ENCODE measurements around the gene IBA57. TPM values are rescaled to one million over a fixed set of nuclear protein-coding genes. Genes with fewer than 3 reads are reported as not detected.

The IBA57 gene
- total and polyA plus RNA-seq, 2 of the 8 experiments (the other 6 are each of a cell fraction or from before 2014, with no cell fraction given): 2.6 to 5.9 TPM

- peaks cover 2 to 12% of the 10 kb centered on the region in 2 experiments for H4K20me1 ChIP-seq (replicated peaks in 1 of 2; ENCODE audit: control insufficient read depth in 1 of 2, insufficient read depth in 2 of 2, low read length in 2 of 2)
- no peak overlapping the region for H3K4me3 ChIP-seq (ENCODE audit: extremely low read depth in 1 of 4, insufficient read depth in 2 of 4, low read depth in 3 of 4, low read length in 4 of 4)
- POLR2A ChIA-PET (ENCODE audit: partially characterized antibody): interaction anchor here (0.6 to 2.2 kb wide), 6 partner anchors 44 to 246 kb away, joined by 3 to 8 read pairs (median 4); partner anchors contain the start of gene ARF1
- H3K14ac ChIP-seq (ENCODE audit: insufficient read length): no peak overlapping the region
- H4K91ac ChIP-seq (replicated peaks; ENCODE audit: insufficient read length, low read length): no peak overlapping the region
- H3K36me3 ChIP-seq (ENCODE audit: control insufficient read depth in 2 of 4, insufficient read depth in 4 of 4, low read length in 3 of 4): peaks cover 0 to 4% (median 0%) of the 10 kb centered on the region in 4 experiments; a peak in 3 of 8 replicates
- H3K56ac ChIP-seq (replicated peaks; ENCODE audit: insufficient read length, low read depth, low read length): no peak overlapping the region
- no peak overlapping the region for H2BK15ac ChIP-seq (ENCODE audit: low read length)
- H3K18ac ChIP-seq (ENCODE audit: extremely low read depth, low read length): no peak overlapping the region
- WGBS, 2 experiments (ENCODE audit: extremely low coverage in 1 of 2, insufficient coverage in 1 of 2, insufficient read length in 1 of 2, insufficient replicate concordance in 2 of 2, low coverage in 1 of 2, low lambda C conversion rate in 2 of 2, missing lambda C conversion rate in 1 of 2): 87% methylated on average over 15 of the region's 16 CpGs; no CpG with 5 or more reads in 1 of the 2 experiments
- H3K79me2 ChIP-seq (ENCODE audit: control insufficient read depth in 1 of 2, insufficient read depth in 2 of 2, low read length in 2 of 2): no peaks in the 10 kb centered on the region
- H3K79me1 ChIP-seq (ENCODE audit: low read depth, low read length): no peaks in the 10 kb centered on the region
- H3K9ac ChIP-seq (replicated peaks in 1 of 4; ENCODE audit: extremely low read depth in 1 of 4, low read depth in 3 of 4, low read length in 3 of 4): no peak overlapping the region
- no peak overlapping the region for H3K27ac ChIP-seq (ENCODE audit: low read depth, low read length)
- no peak for DNase-seq (ENCODE audit: low read depth in 1 of 2, low spot score in 2 of 2)
- H3K4me1 ChIP-seq (replicated peaks in 1 of 4; ENCODE audit: control insufficient read depth in 3 of 4, insufficient read depth in 4 of 4, low read length in 3 of 4): peaks cover 0 to 7% (median 4%) of the 10 kb centered on the region in 4 experiments; a peak in 5 of 7 replicates
- H3K4ac ChIP-seq (replicated peaks; ENCODE audit: insufficient read length, low read depth, low read length): no peak overlapping the region
- H3K4me2 ChIP-seq (ENCODE audit: insufficient read depth in 1 of 2, low read depth in 2 of 2, low read length in 2 of 2): no peak overlapping the region
- H2BK120ac ChIP-seq (replicated peaks; ENCODE audit: low read depth, low read length): no peak overlapping the region
- no peaks in the 10 kb centered on the region for H3K9me3 ChIP-seq (ENCODE audit: insufficient read depth in 2 of 2, low read depth in 1 of 2, low read length in 1 of 2)
- no peak overlapping the region for H3K23ac ChIP-seq (ENCODE audit: insufficient read length)
- no peak overlapping the region for H4K8ac ChIP-seq (ENCODE audit: extremely low read depth, insufficient read depth, low read length)
- H2BK12ac ChIP-seq (ENCODE audit: low read depth, low read length): no peak overlapping the region
- no peak overlapping the region for H2AK5ac ChIP-seq (ENCODE audit: low read depth, low read length)
- H3K23me2 ChIP-seq (ENCODE audit: low read depth, low read length): peaks cover 15% of the 10 kb centered on the region
- no peak overlapping the region for H4K5ac ChIP-seq (ENCODE audit: insufficient read length, low read depth, low read length)
- CTCF ChIA-PET (ENCODE audit: partially characterized antibody): interaction anchor here (0.7 to 2.9 kb wide), 6 partner anchors 9 to 207 kb away, joined by 3 to 10 read pairs (median 4); no protein-coding TSS in a partner anchor
- H3K27me3 ChIP-seq (replicated peaks in 1 of 4; ENCODE audit: control insufficient read depth in 3 of 4, extremely low read depth in 1 of 4, insufficient read depth in 3 of 4, low read length in 3 of 4): peaks cover 2 to 21% (median 13%) of the 10 kb centered on the region in 4 experiments; a peak in 6 of 7 replicates
- H2AFZ ChIP-seq (ENCODE audit: low read length): no peak overlapping the region
- H2BK20ac ChIP-seq (ENCODE audit: low read length): no peak overlapping the region
- H2BK5ac ChIP-seq (ENCODE audit: low read depth, low read length): no peak overlapping the region
- no peak for FAIRE-seq
- TF ChIP-seq RBBP5 (IDR thresholded peaks at IDR 0.05; ENCODE audit: borderline replicate concordance, low read depth, low read length): no peak
- no peak for TF ChIP-seq POLR2AphosphoS5 (IDR thresholded peaks at IDR 0.05; ENCODE audit: low read depth, low read length)
- TF ChIP-seq SIX5 (IDR thresholded peaks at IDR 0.05; ENCODE audit: low read depth, low read length): no peak
- TF ChIP-seq SP1 (IDR thresholded peaks at IDR 0.05; ENCODE audit: low read depth, low read length): no peak
- TF ChIP-seq SP2 (IDR thresholded peaks at IDR 0.05; ENCODE audit: low read length): no peak
- TF ChIP-seq TAF7 (optimal IDR thresholded peaks at IDR 0.05; ENCODE audit: borderline replicate concordance, low read depth, low read length): no peak
- no peak for TF ChIP-seq TEAD4 (IDR thresholded peaks at IDR 0.05; ENCODE audit: low read depth, low read length)
- TF ChIP-seq RFX5 (IDR thresholded peaks at IDR 0.05; ENCODE audit: borderline replicate concordance, low read depth, low read length): no peak
- TF ChIP-seq CBX5 (IDR thresholded peaks at IDR 0.05; ENCODE audit: low read depth, low read length): no peak
- TF ChIP-seq BCL11A (IDR thresholded peaks at IDR 0.05; ENCODE audit: low read depth in 2 of 2, low read length in 2 of 2): no peak
These were observed 45.3 kb downstream of the IBA57 start for GRCh38 chr1:228210712-228211530.
